Psoas muscle (tissue), 8 donors: ENCODE data around the gene CYP2R1. TPM values are rescaled to one million over a fixed set of nuclear protein-coding genes. Genes with fewer than 3 reads are reported as not detected.

Source experiments
- ATAC-seq, 4 donors: fragments of 200-7000 bp; cut with Tn5 transposase; one replicate each; pipeline ENCODE4 v1.9.1; 2020; ENCODE audit warnings: moderate library complexity in 3 of 4, mild to moderate bottlenecking in 2 of 4
- DNase-seq, 2 donors: peaks; one replicate each; pipeline ENCODE4 v3.0.0-alpha.2; 2020
- H3K27ac ChIP-seq: fragments of 200-600 bp; one replicate; pipeline ENCODE4 v1.8.0; 2022
- H3K27me3 ChIP-seq, 3 donors: fragments of 200-600 bp in 1 of 3; one replicate each; pipeline versions ENCODE4 v1.6.1 to v1.8.0; 2013 to 2022; ENCODE audit warnings: low read length in 2 of 3, mild to moderate bottlenecking in 2 of 3, moderate library complexity in 1 of 3; ENCODE audit not compliant: insufficient read depth in 3 of 3
- H3K36me3 ChIP-seq, 2 donors: fragments of 200-600 bp in 1 of 2; one replicate each; pipeline versions ENCODE4 v1.6.1 to v1.8.0; 2013 to 2022; ENCODE audit warnings: low read depth in 1 of 2, mild to moderate bottlenecking in 1 of 2, moderate library complexity in 1 of 2; ENCODE audit not compliant: insufficient read depth in 1 of 2
- H3K4me1 ChIP-seq: fragments of 200-600 bp; one replicate; pipeline ENCODE4 v1.8.0; 2022
- H3K4me3 ChIP-seq: fragments of 200-600 bp; one replicate; pipeline ENCODE4 v1.8.0; 2022; ENCODE audit warnings: mild to moderate bottlenecking
- H3K9me3 ChIP-seq: fragments of 200-600 bp; one replicate; pipeline ENCODE4 v1.8.0; 2022
- WGBS, 3 donors: extraction: QIAGEN DNeasy Blood & Tissue Kit; methylation state at CpG; one replicate each; pipeline versions ENCODE4 v1.1.6 to v1.1.7; 2013; 5-methylcytosine and 5-hydroxymethylcytosine counted together
- intact Hi-C, 2 donors: fragments of 100-400 bp; cut with DNase I; formaldehyde crosslinking; loops; one replicate each; pipeline versions ENCODE4 v1.11.0 to v1.14.2; 2022
- polyA plus RNA-seq, 3 donors: library from polyadenylated mRNA; stranded (reverse); fragments of 200-250 nt; gene quantifications; one replicate each; pipeline ENCODE4 v1.2.3, GENCODE V29; 2013
- total RNA-seq, 4 donors: library from RNA; stranded (reverse); fragmentation: NEBNext Ultra II Directional in 2 of 4; extraction: Animal tissue kit (Norgen Biotek cat#: 25700) in 2 of 4; gene quantifications; one replicate each; pipeline versions ENCODE4 v1.2.1 to v1.2.4, GENCODE V29; 2021 to 2023
- TF ChIP-seq, protein P1 (sequence below): fragments of 200-600 bp; IDR thresholded peaks from one replicate; pipeline ENCODE4 v1.8.0; 2022; ENCODE audit warnings: antibody characterized with exemption
- donor health status: healthy with polysubstance abuse.
- donor health status: DM: no; HTN: no; CAD: no; lungs with moderate emphysema.
- donor health status: Bipolar disorder and iron deficiency.
- donor health status: healthy.
- donor health status: DM: yes; HTN: yes; CAD: no.
- donor health status: DM: no; HTN: no; CAD: no.
- donor health status: DM: no; HTN: no; CAD: no.
- donor health status: DM: yes; HTN: yes; CAD: no.

Gene CYP2R1
- total and polyA plus RNA-seq, 7 donors: 3.1 to 12.6 (median 6.7) TPM

DNA sequence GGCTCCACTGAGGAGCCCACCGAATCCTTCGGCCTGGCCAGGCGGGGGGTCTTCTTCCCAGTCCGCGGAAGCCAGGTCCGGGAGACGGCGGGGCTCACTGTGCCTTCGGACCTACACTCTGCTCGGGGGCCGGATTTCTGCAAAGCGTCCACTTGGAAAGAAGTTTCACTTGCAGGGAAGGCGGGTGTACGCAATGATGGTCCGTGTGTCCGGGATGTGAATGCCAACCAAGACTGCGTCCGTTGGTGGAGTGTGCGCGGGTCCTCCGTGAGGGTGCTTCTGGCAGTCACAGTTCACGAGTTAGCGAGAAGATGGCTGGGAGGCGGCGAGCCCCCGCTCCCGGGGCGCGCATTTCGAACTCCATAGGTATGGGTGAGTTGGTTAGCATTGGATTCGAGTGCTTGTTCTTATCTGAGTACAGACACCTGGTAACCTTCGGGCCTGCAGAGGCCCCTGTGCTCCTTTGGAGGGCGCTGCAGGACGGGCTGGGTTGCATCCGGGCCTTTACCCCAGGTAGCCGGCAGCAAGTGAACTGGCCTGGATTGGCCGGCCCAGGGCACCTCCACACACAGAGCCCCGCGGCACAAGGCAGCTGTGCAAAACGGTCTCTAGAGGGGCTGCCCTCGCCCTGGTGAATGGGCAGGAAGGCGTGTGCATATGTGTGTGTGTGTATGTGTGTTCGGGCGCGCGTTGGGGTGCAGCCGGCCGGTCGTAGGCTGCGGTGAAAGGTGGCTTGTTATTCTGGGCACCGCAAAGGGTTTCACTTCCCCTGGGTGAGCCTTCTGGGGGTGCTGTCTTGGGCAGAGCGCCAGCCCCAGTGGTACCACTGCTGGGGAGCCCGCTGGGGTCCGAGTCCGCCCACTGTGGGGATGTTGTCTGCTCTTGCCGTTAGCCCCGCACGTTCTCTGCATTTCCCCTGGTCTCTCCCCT, 13.3 kb upstream of the CYP2R1 start:
- H3K27ac ChIP-seq: no peak overlapping the region
- H3K4me1 ChIP-seq: no peaks in the 10 kb centered on the region
- DNase-seq: peak; percentile 25 to 57
- TF ChIP-seq, protein P1, sequence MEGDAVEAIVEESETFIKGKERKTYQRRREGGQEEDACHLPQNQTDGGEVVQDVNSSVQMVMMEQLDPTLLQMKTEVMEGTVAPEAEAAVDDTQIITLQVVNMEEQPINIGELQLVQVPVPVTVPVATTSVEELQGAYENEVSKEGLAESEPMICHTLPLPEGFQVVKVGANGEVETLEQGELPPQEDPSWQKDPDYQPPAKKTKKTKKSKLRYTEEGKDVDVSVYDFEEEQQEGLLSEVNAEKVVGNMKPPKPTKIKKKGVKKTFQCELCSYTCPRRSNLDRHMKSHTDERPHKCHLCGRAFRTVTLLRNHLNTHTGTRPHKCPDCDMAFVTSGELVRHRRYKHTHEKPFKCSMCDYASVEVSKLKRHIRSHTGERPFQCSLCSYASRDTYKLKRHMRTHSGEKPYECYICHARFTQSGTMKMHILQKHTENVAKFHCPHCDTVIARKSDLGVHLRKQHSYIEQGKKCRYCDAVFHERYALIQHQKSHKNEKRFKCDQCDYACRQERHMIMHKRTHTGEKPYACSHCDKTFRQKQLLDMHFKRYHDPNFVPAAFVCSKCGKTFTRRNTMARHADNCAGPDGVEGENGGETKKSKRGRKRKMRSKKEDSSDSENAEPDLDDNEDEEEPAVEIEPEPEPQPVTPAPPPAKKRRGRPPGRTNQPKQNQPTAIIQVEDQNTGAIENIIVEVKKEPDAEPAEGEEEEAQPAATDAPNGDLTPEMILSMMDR: no peak
- H3K27me3 ChIP-seq: peaks cover 0 to 7% (median 0%) of the 10 kb centered on the region in 3 donors
- no peaks in the 10 kb centered on the region for H3K9me3 ChIP-seq
- intact Hi-C loops: loop anchor here (5.0 to 10.0 kb wide), 5 partner anchors 113 to 368 kb away; no protein-coding TSS in a partner anchor
- H3K36me3 ChIP-seq: no peaks in the 10 kb centered on the region
- ATAC-seq: peak; percentile 21 to 62 (median 48)
- peak overlapping the region; percentile 61 for H3K4me3 ChIP-seq
- 6 to 15% (median 13%) methylated on average over 58 of the region's 58 CpGs for WGBS, 3 donors

DNA sequence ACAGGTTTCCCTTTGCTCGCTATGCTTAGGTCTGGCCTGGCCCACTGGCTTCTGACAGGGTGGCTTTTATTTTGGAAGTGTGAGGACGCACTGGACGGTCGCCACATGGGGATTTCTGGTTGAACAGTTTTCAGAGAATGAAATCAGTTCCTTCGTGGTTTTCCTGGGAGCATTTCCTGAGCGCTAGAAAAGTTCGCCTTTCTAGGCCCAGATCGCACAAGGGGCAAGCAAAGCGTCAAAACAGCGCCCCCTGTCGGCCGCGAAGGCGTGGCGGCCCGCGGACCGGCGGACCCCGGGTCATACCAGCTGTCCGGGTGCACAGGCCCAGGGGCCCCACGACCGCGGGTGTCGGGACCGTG, 12.7 kb upstream of the CYP2R1 start:
- TF ChIP-seq, protein P1: peak; percentile 78
- WGBS, 3 donors: 4 to 10% (median 5%) methylated on average over 20 to 26 of the region's 26 CpGs

DNA sequence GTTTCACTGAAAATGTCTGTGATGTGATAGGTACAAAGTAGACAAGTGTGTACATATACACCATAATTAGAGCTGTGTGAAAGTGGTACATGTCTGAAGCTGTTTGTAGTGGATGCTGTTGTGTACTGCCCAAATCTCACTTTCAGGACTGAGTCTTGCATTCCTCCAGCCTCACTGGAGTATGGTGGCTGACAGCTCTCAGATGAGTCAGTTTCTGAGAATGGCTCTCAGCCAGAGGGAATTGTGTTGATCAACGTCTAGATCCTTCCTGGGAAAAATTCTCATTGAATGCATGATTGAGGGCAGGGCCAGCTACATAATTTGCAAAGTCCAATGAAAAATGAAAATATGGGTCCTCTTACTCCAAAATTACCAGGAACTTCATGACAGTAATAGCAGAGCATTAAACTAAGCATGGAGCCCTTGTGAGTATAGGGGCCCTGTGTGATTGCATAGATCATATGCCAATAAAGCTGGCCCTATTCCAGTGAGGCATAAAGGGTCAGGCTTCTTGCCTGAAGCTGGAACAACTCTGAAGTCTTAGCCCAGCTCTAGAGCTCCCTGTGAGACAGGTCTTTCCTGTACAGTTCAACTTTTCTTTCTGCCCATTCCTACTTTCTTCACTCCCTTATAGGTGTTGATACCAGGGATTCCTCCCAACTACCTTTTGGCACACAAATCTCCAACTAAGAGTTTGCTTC, 10.8 kb upstream of the CYP2R1 start:
- no peak overlapping the region for H3K27ac ChIP-seq
- DNase-seq: no peak
- ATAC-seq: no peak
- TF ChIP-seq, protein P1: no peak
- H3K4me3 ChIP-seq: no peak overlapping the region
- 21 to 33% (median 26%) methylated on average over 1 of the region's 1 CpG for WGBS, 3 donors
- H3K36me3 ChIP-seq: no peaks in the 10 kb centered on the region
- intact Hi-C loops: loop anchor here in 1 of 2 donors (10.0 kb wide), 1 partner anchor 302 kb away; no protein-coding TSS in a partner anchor
- no peaks in the 10 kb centered on the region for H3K9me3 ChIP-seq
- no peaks in the 10 kb centered on the region for H3K4me1 ChIP-seq
- peaks cover 0 to 7% (median 0%) of the 10 kb centered on the region in 3 donors for H3K27me3 ChIP-seq

More for the DNA sequence above, 12.7 kb upstream of the CYP2R1 start:
- Histone ChIP-seq H3K36me3 (no peaks in the 10 kb centered on the region), H3K4me1 (no peaks in the 10 kb centered on the region), H3K4me3 (peak overlapping the region; percentile 61), H3K27me3 (peaks cover 0 to 7% (median 0%) of the 10 kb centered on the region in 3 donors), H3K9me3 (no peaks in the 10 kb centered on the region), H3K27ac (no peak overlapping the region)
- DNase-seq: peak; percentile 78 to 86
- peak; percentile 56 to 83 (median 78) for ATAC-seq
- intact Hi-C loops: loop anchor here (5.0 to 10.0 kb wide), 5 partner anchors 112 to 367 kb away; no protein-coding TSS in a partner anchor

DNA sequence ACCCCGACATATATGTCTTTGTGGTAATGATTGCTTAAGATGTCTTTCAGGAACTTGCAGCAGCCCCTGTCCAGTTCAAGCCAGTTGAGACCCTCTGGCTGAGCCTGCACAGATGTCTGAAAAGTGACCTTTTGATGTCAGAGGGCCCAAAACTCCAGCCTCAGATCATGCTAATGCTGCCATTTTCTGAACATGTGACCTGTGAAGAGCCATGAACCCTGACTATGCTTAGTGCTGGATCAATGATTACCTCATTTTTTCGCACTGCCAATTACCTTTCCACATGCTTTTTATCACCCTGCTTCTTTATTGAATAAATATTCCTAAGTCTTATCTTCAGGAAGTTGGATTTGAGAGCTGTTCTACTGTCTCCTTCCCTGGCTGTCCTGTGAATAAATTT, 6.9 kb upstream of the CYP2R1 start:
- no peaks in the 10 kb centered on the region for H3K9me3 ChIP-seq
- ATAC-seq: no peak
- peaks cover 0 to 7% (median 0%) of the 10 kb centered on the region in 3 donors for H3K27me3 ChIP-seq
- H3K4me1 ChIP-seq: no peaks in the 10 kb centered on the region
- DNase-seq: no peak
- no peak overlapping the region for H3K4me3 ChIP-seq
- intact Hi-C loops: no loop called here
- H3K27ac ChIP-seq: no peak overlapping the region
- TF ChIP-seq, protein P1: no peak
- 84 to 87% (median 86%) methylated on average over 2 of the region's 2 CpGs for WGBS, 3 donors
- no peaks in the 10 kb centered on the region for H3K36me3 ChIP-seq
